Measurements from ENCODE around the gene TJAP1.
"Not testable (repeated sequence)": the region's sequence is repeated elsewhere in the genome, so short reads cannot be mapped to it uniquely, and the experiment has no call there.

The TJAP1 gene

GRCh38 chr6:43481075-43481474 lies 3.7 kb downstream of the TJAP1 start:
- no peak for DNase-seq (ENCODE audit: low read depth in 4 of 4, low spot score in 1 of 4)

- DNase-seq (ENCODE audit: low read depth in 4 of 4, low spot score in 1 of 4): no peak
Observed at GRCh38 chr6:43481591-43482236, 4.3 kb downstream of the TJAP1 start.

DNA sequence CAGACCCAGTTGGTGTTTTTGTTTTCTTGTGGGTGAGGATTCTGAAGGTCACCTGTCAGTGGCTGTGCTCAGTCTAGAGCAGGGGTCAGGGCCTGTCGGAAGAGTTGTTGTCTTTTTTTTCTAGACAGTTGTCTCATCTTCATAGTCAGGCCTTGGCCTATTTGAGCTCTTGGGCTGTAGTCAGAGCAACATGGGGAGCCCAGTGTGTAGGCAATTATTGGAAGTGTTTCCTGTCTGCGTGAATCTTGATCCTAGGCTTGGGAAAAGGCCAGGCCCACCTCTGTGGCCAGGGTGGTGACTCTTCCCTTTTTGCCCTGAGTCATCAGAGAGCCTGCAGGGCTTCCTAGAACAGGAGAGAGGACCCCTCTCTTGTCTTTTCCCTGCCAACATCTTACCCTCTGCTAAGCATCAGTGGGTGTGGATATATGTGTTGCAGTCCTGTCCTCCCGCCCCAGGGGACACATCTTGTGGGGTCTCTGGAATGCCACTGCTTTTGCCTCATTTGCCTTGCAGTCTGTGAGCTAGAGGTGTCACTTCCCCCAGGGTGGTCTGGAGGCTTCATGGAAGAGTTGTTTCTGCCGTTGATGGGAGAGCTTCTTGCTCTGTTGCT lies 11.4 kb downstream of the TJAP1 start:
- DNase-seq (ENCODE audit: low read depth in 4 of 4, low spot score in 1 of 4): no peak

DNA sequence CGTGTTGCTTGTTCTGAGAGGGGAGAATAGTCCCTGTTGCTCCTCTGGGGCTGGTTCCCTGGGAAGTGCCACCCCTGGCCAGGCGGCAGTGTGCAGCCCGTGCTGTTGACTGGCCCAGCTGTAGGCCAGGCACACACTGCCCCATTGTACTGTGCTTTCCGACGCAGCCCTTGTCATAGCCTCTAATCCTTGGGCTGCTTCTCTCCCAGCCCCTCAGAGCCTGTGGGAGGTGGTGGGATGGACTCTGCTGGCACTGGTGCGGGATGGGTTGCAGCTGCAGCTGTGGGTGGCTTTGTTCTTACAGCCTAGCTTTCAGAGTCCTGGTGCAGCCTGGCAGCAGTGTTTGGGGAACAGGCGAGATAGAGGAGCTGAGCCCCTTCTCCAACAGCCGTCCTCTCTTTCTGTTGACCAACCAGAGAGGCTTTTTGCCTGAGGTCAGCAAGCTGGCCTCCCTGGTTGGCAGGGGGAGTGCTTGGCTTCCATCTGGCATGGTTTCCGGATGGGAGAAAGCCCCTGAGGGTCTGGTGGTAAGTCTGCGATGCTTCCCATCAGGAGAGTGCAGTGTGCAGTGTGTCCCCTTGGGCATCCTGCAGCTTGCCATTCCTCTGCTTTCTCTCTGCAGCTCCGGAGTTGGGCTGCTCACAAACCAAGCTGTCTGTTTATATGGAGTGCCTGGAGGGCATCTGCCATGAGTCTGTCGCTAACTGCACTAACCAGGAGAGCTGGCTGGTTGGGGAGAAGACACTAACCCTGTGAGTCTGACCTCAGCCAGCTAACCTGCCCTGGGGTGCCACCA lies 12.1 kb downstream of the TJAP1 start:
- DNase-seq (ENCODE audit: low read depth in 4 of 4, low spot score in 1 of 4): no peak

- no peak for DNase-seq (ENCODE audit: low read depth in 4 of 4, low spot score in 1 of 4)
Observed at GRCh38 chr6:43490523-43490939, 13.2 kb downstream of the TJAP1 start.

DNA sequence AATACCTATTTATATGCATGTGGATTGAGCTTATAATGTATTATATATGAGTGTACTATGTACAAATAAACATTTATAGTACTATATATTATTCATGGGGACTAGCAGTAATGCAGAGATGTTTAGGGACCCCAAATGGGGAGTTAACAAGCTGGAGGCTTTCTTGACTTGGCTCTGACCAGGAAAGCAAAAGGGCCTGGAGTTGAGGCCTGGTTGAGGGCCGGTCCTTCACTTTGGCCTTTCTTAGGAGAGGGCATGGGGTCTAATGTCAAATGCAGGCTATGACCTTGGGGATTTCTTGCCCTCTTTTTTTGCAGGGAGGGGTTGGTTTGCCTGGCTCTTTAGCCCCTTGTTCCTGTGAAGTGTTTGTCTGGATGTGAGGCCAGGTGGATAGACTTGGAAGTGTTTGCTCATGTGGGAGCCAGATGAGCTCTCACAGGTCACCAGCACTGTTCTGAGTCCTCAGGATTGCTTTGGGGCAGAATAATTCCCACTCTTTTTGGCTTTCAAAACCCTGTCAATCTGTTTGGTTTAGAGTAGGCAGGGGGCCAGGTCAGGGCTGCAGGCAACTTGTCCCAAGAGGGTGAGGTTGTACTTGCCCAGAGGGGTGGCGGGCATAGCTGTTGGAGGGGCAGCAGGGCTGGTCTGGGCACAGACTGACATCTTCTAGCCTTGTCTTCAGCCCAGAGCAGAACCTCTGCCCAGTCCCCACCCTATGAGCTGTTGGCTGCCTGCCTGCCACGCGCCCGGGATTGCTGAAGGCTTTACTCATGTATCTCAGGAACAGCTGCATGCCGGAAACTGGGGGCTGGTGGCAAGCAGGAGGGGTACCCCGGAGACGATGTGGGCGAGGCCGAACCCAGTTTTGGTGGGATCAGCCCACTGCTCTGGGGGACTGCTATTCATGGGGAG lies 14.6 kb downstream of the TJAP1 start:
- DNase-seq (ENCODE audit: low read depth in 4 of 4, low spot score in 1 of 4): no peak

DNA sequence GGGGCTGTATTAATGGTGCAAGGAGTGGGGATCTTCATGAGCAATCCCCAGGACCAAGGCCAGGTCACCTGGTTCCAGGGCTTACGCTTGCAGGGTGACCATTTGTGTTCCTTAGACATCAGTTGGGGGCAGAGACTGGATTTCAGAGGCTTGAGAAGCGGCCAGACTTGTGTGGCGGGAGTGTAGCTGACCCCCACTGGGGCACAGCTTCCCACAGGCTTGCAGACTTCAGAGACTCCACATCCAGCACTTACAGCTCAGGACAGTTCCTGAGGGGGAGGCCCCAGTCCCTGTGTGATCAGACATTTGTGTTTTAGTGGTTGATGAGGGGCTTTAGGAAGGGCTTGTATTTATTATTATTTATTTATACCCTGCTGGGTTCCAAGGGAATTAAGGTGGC lies 15.3 kb downstream of the TJAP1 start:
- DNase-seq (ENCODE audit: low read depth in 4 of 4, low spot score in 1 of 4): no peak

DNA sequence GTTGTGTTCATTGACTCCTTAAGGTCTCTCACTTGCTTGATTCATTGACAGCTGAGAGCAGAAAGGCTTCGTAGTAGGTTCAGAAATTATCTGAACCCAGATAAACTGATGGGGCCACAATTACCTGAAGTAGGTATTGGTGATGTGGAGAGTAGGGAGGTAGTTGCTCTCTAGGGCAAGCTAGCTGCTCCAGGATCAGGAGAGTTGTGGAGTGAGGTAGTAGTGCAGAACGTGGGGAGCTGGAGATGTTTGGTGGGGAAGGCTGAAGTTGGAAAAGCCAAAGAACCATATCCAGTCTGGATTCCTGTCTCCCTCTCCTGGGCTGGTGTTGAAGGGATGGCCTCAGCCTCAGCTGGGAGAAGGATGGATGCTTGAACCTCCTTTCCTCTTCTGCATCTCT lies 15.9 kb downstream of the TJAP1 start:
- no peak for DNase-seq (ENCODE audit: low read depth in 4 of 4, low spot score in 1 of 4)

DNA sequence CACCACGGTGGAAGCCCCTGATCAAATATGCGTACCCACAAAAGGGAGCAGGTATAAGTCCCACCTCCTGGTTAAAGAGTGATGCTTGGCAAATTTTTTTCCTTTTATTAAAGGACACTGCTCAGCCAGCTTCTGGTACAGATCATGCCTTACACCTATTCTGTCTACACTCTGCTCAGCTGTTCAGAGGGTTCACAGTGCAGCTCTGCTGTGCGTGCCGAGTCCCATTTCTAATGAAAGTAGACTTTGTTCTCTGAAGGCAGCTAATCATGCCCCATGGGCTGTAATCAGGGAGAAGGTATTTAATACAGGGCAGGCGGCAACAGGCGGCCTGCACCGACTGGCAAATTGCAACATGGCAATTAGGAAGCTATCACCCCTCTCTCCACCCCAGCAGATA lies 16.5 kb downstream of the TJAP1 start:
- DNase-seq (ENCODE audit: low read depth in 4 of 4, low spot score in 1 of 4): no peak

- no peak for DNase-seq (ENCODE audit: low read depth in 4 of 4, low spot score in 1 of 4)
Observed at GRCh38 chr6:43494321-43494720, 17.0 kb downstream of the TJAP1 start.

DNA sequence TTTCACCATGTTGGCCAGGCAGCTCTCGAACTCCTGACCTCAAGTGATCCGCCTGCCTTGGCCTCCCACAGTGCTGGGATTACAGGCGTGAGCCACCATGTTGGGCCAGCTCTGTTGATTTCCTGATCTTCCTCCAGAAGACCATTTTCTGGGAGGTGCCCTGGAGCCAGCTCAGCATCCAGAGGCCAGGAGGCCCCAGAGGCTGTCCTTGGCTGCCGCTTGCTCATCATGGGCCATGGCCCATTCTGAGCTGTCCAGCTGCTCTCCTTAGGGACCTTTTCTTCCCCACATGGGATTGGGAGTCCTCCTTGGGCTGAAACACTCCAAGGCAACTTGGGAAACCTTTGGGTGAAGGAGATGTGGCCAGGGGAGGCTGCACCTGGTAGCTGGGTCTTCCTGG lies 17.4 kb downstream of the TJAP1 start:
- no peak for DNase-seq (ENCODE audit: low read depth in 4 of 4, low spot score in 1 of 4)

DNA sequence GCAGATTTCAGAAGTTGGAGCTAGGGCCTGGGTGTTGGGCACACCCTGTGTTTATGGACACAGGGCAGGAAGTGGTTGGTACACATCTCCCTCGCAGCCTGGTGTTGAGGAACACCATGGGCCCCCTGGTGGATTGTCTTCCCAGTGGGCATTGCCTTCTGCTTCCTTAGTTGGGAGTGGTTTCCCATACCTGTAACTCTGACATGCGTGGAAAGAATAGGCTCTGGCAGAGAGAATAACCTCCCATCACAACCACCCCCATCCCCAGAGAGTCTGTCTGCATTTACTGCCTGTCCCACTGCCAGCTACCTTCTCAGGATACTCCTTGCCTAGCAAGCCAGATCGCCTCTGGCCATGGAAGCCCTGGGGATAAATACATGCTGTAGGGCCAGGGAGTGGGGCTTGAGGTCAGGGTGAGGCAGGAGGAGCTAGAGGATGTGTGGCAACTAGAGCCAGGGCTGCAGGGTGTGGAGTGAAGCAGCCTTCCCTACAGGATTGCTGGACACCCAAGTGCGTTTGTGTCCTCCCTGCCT lies 18.1 kb downstream of the TJAP1 start:
- no peak for DNase-seq (ENCODE audit: low read depth in 4 of 4, low spot score in 1 of 4)

- no peak for DNase-seq (ENCODE audit: low read depth in 4 of 4, low spot score in 1 of 4)
Observed at GRCh38 chr6:43496370-43497128, 19.2 kb downstream of the TJAP1 start.

DNA sequence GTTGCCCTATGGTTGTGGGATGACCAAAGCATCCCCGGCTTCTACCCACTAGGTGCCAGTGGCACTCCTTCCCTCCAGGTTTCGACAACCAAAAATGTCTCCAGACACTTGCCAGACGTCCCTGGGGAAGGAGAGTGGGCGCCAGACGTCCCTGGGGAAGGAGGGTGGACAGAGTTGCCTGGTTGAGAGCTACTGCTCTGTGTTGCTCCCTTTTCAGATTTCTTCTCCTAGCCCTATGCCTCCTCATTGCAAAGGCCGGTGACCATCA lies 19.7 kb downstream of the TJAP1 start:
- no peak for DNase-seq (ENCODE audit: low read depth in 4 of 4, low spot score in 1 of 4)

DNA sequence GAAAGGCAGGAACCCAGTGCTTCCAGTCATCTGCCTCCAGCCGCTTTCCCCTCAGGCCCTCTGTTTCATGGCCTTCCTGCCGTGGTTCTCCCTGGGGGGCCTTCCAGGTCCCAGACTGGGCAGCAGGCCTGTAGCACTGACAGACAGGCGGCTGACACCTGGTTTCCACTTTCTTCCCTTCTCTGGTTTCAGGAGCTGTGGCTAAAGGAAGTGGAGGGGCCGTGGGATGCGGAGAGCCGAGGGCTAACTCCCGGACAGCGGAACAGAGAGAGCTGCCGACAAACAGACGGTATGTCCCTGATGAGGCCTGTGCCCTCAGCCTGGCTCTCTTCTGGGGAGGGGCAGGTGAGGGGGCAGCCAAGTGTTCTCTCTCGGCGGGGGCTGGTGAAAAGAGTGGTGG lies 20.3 kb downstream of the TJAP1 start:
- DNase-seq (ENCODE audit: low read depth in 4 of 4, low spot score in 1 of 4): no peak

DNA sequence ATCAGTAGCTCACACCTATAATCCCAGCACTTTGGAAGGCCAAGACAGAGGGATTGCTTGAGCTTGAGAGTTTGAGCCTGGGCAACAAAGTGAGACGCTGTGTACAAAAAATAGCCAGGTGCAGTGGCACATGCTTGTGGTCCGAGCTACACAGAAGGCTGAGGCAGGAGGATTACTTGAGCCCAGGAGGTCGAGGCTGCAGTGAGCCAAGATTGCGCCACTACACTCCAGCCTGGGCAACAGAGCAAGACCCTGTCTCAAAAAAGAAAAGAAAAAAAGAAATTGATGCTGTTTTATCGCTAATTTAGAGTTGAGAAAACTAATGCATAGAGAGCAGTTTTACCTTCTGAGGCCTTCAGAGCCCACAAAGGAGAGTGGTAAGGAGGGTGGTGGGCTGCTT lies 20.9 kb downstream of the TJAP1 start:
- not testable (repeated sequence) for DNase-seq (ENCODE audit: low read depth in 4 of 4, low spot score in 1 of 4)

DNA sequence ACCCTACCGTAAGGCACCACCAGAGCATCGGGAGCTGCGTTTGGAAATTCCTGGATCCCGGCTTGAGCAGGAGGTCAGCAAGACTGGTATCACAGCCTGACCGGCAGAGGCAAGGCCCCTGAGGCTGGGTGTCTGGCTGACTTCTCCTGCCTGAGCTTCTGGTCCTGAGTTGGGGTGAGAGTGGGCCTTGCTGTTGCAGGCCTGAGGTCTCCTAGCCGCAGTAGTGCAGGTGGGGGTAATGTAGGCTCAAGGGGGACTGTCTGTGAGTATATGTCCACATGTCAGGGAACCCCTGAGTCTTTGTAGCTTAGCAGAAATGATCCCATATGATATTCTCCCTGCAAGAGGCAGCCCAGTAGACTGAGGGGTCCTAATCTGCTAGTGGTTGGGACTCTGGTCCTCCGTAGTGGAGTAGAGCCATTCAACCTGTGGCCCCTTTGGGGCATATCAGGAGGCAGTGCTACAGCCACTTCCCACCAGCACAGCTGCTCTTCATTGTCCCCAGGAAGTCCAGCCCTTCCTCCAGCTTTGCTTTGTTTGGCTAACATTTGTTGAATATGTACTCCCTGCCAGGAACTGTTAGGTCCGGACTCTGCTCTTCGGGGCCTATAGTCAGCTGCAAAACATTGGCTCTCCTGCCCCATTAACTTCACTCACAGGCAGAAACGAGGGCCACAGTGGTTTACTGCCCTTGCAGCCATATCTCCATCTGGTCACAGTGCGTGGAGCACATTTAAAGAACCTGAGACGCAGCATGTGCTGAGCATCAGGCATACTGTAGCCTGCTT lies 21.9 kb downstream of the TJAP1 start:
- no peak for DNase-seq (ENCODE audit: low read depth in 4 of 4, low spot score in 1 of 4)

DNA sequence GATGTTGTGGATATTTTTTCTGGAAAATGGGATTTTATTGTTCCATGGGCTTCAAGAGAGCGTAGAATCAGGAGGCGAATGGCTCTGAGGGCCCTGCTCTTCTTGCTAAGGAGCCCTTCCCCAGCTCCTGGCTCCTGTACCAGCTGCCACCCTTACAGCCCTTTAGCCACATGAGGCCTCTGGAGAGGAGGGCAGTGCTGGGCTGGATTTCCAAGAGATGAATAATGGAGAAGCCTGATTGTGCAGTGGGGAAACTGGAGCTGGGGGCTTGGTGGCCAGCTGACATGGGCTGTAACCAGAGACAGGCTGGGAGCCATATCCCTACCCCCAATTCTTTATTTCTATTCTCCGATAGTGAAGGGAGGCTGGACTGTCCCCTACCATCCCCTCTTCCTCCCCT lies 23.6 kb downstream of the TJAP1 start:
- no peak for DNase-seq (ENCODE audit: low read depth in 4 of 4, low spot score in 1 of 4)

- no peak for DNase-seq (ENCODE audit: low read depth in 4 of 4, low spot score in 1 of 4)
Observed at GRCh38 chr6:43502666-43503065, 25.3 kb downstream of the TJAP1 start.

- DNase-seq (ENCODE audit: low read depth in 4 of 4, low spot score in 1 of 4): no peak
Observed at GRCh38 chr6:43503443-43503842, 26.1 kb downstream of the TJAP1 start.

Data from stimulated activated CD4-positive, alpha-beta T cell treated with anti-CD3 and anti-CD28 coated beads, Interleukin-1b, Interleukin-23, amount 100 ng/mL, for 24 hours (primary cell).